ENCODE results near the gene PHACTR1. TPM values are rescaled to one million over a fixed set of nuclear protein-coding genes. Genes with fewer than 3 reads are reported as not detected.

Gene PHACTR1
- total RNA-seq, 5 donors from 2014 or later (not counting 1 experiment from before 2014, with no cell fraction given) = 0.63 to 2.6 (median 1.1) TPM

DNA sequence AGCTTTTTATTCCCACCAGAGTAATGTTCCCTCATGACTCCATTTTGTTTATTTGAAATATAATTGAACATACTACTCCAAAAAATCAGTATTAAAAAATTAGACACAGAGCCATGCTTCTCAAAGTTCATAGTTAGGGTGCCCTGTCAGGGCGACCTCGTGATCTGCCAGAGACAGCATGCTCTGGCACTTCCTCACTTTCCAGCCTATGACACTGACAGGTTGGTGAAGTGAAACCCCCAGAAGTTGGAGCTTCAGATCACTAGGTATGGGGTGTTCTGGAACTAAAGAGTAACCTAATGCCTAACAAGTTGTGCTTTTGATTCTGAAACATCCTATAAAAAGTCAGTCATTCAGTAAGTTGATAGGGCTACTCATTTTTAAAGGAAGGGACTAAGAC, 518.8 kb downstream of the PHACTR1 start:
- POLR2A ChIA-PET = no interaction called here
- H3K4me3 ChIP-seq (ENCODE audit: control insufficient read depth in 1 of 2, extremely low read depth in 1 of 2, low read length in 1 of 2) = no peak overlapping the region
- Mint-ChIP-seq H3K27me3 (peaks cover 0 to 7% of the 10 kb centered on the region in 2 donors), H3K4me1 (no peaks in the 10 kb centered on the region), H3K4me3 (no peak overlapping the region), H3K9me3 (no peaks in the 10 kb centered on the region), H3K36me3 (no peaks in the 10 kb centered on the region), H3K27ac (no peak overlapping the region)
- DNase-seq = no peak
- ATAC-seq (replicated peaks in 1 of 4) = no peak
- H3K9me3 ChIP-seq = no peaks in the 10 kb centered on the region
- H3K4me1 ChIP-seq (ENCODE audit: control insufficient read depth in 1 of 2, extremely low read depth in 1 of 2, insufficient read depth in 2 of 2, low read length in 2 of 2) = peaks cover 0 to 3% of the 10 kb centered on the region in 2 experiments
- CTCF ChIA-PET = no interaction called here
- no peaks in the 10 kb centered on the region for H3K36me3 ChIP-seq (ENCODE audit: control insufficient read depth in 2 of 2, extremely low read depth in 1 of 2, insufficient read depth in 1 of 2, low read length in 1 of 2)
- no peak overlapping the region for H3K27ac ChIP-seq (ENCODE audit: low read length)
- WGBS (ENCODE audit: insufficient coverage) = no CpG with 5 or more reads among the region's 2 CpGs
- peaks cover 0 to 2% of the 10 kb centered on the region in 2 experiments for H3K27me3 ChIP-seq (replicated peaks in 1 of 2; ENCODE audit: control insufficient read depth in 2 of 2, extremely low read depth in 1 of 2, insufficient read depth in 2 of 2, low read length in 1 of 2)

DNA sequence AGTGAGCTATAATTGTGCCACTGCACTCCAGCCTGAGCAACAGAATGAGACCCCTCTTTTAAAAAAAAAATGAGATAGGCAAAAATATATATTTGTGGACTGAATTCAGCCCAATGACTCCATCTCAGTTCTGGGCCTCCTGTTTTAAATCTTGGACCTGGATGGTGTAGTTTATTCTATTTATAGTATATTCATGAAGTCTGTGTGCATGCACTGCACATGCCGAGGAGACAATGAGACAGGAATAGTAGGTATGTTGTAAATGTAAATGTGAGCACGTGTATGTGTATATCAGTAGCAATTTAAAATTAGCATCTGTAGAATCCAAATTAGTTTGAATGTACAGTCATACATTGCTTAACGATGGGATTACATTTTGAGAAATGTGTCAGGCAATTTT, 520.8 kb downstream of the PHACTR1 start:
- Mint-ChIP-seq H3K4me1 (no peaks in the 10 kb centered on the region), H3K4me3 (no peak overlapping the region), H3K27ac (no peak overlapping the region), H3K9me3 (no peaks in the 10 kb centered on the region), H3K27me3 (peaks cover 0 to 8% of the 10 kb centered on the region in 2 donors), H3K36me3 (no peaks in the 10 kb centered on the region)
- H3K9me3 ChIP-seq = no peaks in the 10 kb centered on the region
- CTCF ChIA-PET = no interaction called here
- no peaks in the 10 kb centered on the region for H3K4me1 ChIP-seq (ENCODE audit: control insufficient read depth in 1 of 2, extremely low read depth in 1 of 2, insufficient read depth in 2 of 2, low read length in 2 of 2)
- H3K36me3 ChIP-seq (ENCODE audit: control insufficient read depth in 2 of 2, extremely low read depth in 1 of 2, insufficient read depth in 1 of 2, low read length in 1 of 2) = no peaks in the 10 kb centered on the region
- POLR2A ChIA-PET = no interaction called here
- no peak for DNase-seq
- no peak for ATAC-seq (replicated peaks in 1 of 4)
- 100% methylated on average over 1 of the region's 3 CpGs for WGBS (ENCODE audit: insufficient coverage)
- H3K27me3 ChIP-seq (replicated peaks in 1 of 2; ENCODE audit: control insufficient read depth in 2 of 2, extremely low read depth in 1 of 2, insufficient read depth in 2 of 2, low read length in 1 of 2) = peaks cover 0 to 2% of the 10 kb centered on the region in 2 experiments
- H3K4me3 ChIP-seq (ENCODE audit: control insufficient read depth in 1 of 2, extremely low read depth in 1 of 2, low read length in 1 of 2) = no peak overlapping the region
- no peak overlapping the region for H3K27ac ChIP-seq (ENCODE audit: low read length)

GRCh38 chr6:13238017-13238416, 521.5 kb downstream of the PHACTR1 start:
- Histone ChIP-seq H3K36me3 (ENCODE audit: control insufficient read depth in 2 of 2, extremely low read depth in 1 of 2, insufficient read depth in 1 of 2, low read length in 1 of 2) (no peaks in the 10 kb centered on the region), H3K27ac (ENCODE audit: low read length) (no peak overlapping the region), H3K4me3 (ENCODE audit: control insufficient read depth in 1 of 2, extremely low read depth in 1 of 2, low read length in 1 of 2) (no peak overlapping the region), H3K27me3 (replicated peaks in 1 of 2; ENCODE audit: control insufficient read depth in 2 of 2, extremely low read depth in 1 of 2, insufficient read depth in 2 of 2, low read length in 1 of 2) (no peaks in the 10 kb centered on the region), H3K4me1 (ENCODE audit: control insufficient read depth in 1 of 2, extremely low read depth in 1 of 2, insufficient read depth in 2 of 2, low read length in 2 of 2) (no peaks in the 10 kb centered on the region), H3K9me3 (no peaks in the 10 kb centered on the region)
- Mint-ChIP-seq H3K27ac (no peak overlapping the region), H3K36me3 (no peaks in the 10 kb centered on the region), H3K4me3 (no peak overlapping the region), H3K9me3 (no peaks in the 10 kb centered on the region), H3K4me1 (no peaks in the 10 kb centered on the region), H3K27me3 (peaks cover 0 to 8% of the 10 kb centered on the region in 2 donors)
- ATAC-seq (replicated peaks in 1 of 4) (no peak), DNase-seq (no peak)
- POLR2A ChIA-PET = no interaction called here
- CTCF ChIA-PET = no interaction called here
- WGBS (ENCODE audit: insufficient coverage) = no CpG with 5 or more reads among the region's 6 CpGs

DNA sequence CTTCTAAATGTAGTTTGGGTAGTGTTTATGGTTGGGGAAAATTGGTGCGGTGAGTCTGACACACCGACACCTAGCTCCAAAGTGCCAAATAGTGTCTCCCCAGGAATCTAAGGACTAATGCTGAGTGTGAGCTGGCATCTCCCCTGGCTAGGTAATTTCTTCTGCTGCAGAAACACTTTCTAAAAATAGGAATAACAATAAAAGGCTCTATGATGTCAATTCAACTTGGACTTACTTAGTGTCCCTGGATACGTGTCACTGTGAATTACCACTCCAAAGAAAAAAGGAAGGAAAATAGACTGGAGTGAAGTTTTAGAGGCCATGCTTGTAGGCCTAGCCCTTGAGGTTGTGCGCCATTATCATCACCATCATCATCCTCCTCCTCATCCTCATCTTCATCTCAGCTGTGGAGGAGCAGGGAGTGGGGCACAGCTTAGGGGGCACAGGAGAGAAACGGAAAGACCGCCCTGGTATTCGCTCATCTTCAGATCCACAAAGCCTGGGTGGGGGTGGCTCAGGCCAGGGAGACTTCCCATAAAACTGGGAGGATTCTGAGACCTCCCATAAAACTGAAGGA, 522.2 kb downstream of the PHACTR1 start:
- Histone ChIP-seq H3K27me3 (replicated peaks in 1 of 2; ENCODE audit: control insufficient read depth in 2 of 2, extremely low read depth in 1 of 2, insufficient read depth in 2 of 2, low read length in 1 of 2) (no peaks in the 10 kb centered on the region), H3K4me1 (ENCODE audit: control insufficient read depth in 1 of 2, extremely low read depth in 1 of 2, insufficient read depth in 2 of 2, low read length in 2 of 2) (no peaks in the 10 kb centered on the region), H3K9me3 (no peaks in the 10 kb centered on the region), H3K4me3 (ENCODE audit: control insufficient read depth in 1 of 2, extremely low read depth in 1 of 2, low read length in 1 of 2) (no peak overlapping the region), H3K36me3 (ENCODE audit: control insufficient read depth in 2 of 2, extremely low read depth in 1 of 2, insufficient read depth in 1 of 2, low read length in 1 of 2) (no peaks in the 10 kb centered on the region), H3K27ac (ENCODE audit: low read length) (no peak overlapping the region)
- ChIA-PET POLR2A (no interaction called here), CTCF (no interaction called here)
- no peak overlapping the region for H3K27ac Mint-ChIP-seq
- H3K9me3 Mint-ChIP-seq = peaks cover 0 to 1% (median 1%) of the 10 kb centered on the region in 3 donors
- H3K36me3 Mint-ChIP-seq = no peaks in the 10 kb centered on the region
- ATAC-seq (replicated peaks in 1 of 4) = no peak
- peaks cover 0 to 5% of the 10 kb centered on the region in 2 donors for H3K27me3 Mint-ChIP-seq
- H3K4me1 Mint-ChIP-seq = no peaks in the 10 kb centered on the region
- no peak for DNase-seq
- H3K4me3 Mint-ChIP-seq = no peak overlapping the region
- WGBS (ENCODE audit: insufficient coverage) = no CpG with 5 or more reads among the region's 7 CpGs

- no peak overlapping the region for H3K27ac Mint-ChIP-seq
- ChIA-PET CTCF (no interaction called here), POLR2A (interaction anchor here in 1 of 2 donors (0.6 kb wide), 1 partner anchor 374 kb away, joined by 4 read pairs; no protein-coding TSS in a partner anchor)
- Histone ChIP-seq H3K27me3 (replicated peaks in 1 of 2; ENCODE audit: control insufficient read depth in 2 of 2, extremely low read depth in 1 of 2, insufficient read depth in 2 of 2, low read length in 1 of 2) (no peaks in the 10 kb centered on the region), H3K27ac (ENCODE audit: low read length) (no peak overlapping the region), H3K9me3 (no peaks in the 10 kb centered on the region), H3K4me3 (ENCODE audit: control insufficient read depth in 1 of 2, extremely low read depth in 1 of 2, low read length in 1 of 2) (no peak overlapping the region), H3K36me3 (ENCODE audit: control insufficient read depth in 2 of 2, extremely low read depth in 1 of 2, insufficient read depth in 1 of 2, low read length in 1 of 2) (no peaks in the 10 kb centered on the region), H3K4me1 (ENCODE audit: control insufficient read depth in 1 of 2, extremely low read depth in 1 of 2, insufficient read depth in 2 of 2, low read length in 2 of 2) (no peaks in the 10 kb centered on the region)
- ATAC-seq (replicated peaks in 1 of 4) (no peak), DNase-seq (no peak)
- H3K36me3 Mint-ChIP-seq = no peaks in the 10 kb centered on the region
- no peak overlapping the region for H3K4me3 Mint-ChIP-seq
- H3K27me3 Mint-ChIP-seq = peaks cover 0 to 5% of the 10 kb centered on the region in 2 donors
- WGBS (ENCODE audit: insufficient coverage) = 84% methylated on average over 7 of the region's 9 CpGs
- H3K4me1 Mint-ChIP-seq = no peaks in the 10 kb centered on the region
- H3K9me3 Mint-ChIP-seq = peaks cover 0 to 7% (median 6%) of the 10 kb centered on the region in 3 donors
These were observed 523.2 kb downstream of the PHACTR1 start for GRCh38 chr6:13239530-13240455.

DNA sequence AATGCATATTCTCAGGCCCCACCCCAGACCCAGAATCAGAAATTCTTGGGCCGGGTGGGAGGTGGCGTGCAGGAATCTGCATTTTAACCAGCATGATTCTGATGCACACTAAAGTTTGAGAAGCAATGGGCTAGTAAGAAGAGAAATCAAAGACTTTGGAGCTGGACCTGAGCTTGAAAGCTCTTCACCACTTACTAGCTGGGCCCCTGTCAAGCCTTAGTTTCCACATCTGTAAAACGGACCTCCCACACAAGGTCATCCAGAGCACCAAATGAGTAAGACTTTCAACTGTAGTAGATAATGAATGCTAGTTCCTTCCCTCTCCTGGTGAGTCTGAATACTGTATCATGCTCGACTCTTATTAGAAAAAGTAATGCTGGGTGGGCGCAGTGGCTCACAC, 524.8 kb downstream of the PHACTR1 start:
- Mint-ChIP-seq H3K9me3 (peaks cover 0 to 7% (median 6%) of the 10 kb centered on the region in 3 donors), H3K27ac (no peak overlapping the region), H3K27me3 (peaks cover 0 to 6% of the 10 kb centered on the region in 2 donors), H3K36me3 (peaks cover 3% of the 10 kb centered on the region), H3K4me1 (no peaks in the 10 kb centered on the region), H3K4me3 (no peak overlapping the region)
- Histone ChIP-seq H3K4me1 (ENCODE audit: control insufficient read depth in 1 of 2, extremely low read depth in 1 of 2, insufficient read depth in 2 of 2, low read length in 2 of 2) (no peaks in the 10 kb centered on the region), H3K27ac (ENCODE audit: low read length) (no peak overlapping the region), H3K27me3 (replicated peaks in 1 of 2; ENCODE audit: control insufficient read depth in 2 of 2, extremely low read depth in 1 of 2, insufficient read depth in 2 of 2, low read length in 1 of 2) (no peaks in the 10 kb centered on the region), H3K36me3 (ENCODE audit: control insufficient read depth in 2 of 2, extremely low read depth in 1 of 2, insufficient read depth in 1 of 2, low read length in 1 of 2) (no peaks in the 10 kb centered on the region), H3K4me3 (ENCODE audit: control insufficient read depth in 1 of 2, extremely low read depth in 1 of 2, low read length in 1 of 2) (no peak overlapping the region), H3K9me3 (no peaks in the 10 kb centered on the region)
- DNase-seq (no peak), ATAC-seq (replicated peaks in 1 of 4) (no peak)
- ChIA-PET CTCF (no interaction called here), POLR2A (no interaction called here)
- no CpG with 5 or more reads among the region's 5 CpGs for WGBS (ENCODE audit: insufficient coverage)
